Measurements from ENCODE around the gene HCN4.

GRCh38 chr15:73328981-73329380 is 39.8 kb downstream of the HCN4 start:
- TF ChIP-seq POLR2AphosphoS5 (IDR thresholded peaks at IDR 0.05; ENCODE audit: borderline replicate concordance, low read depth, low read length) (no peak), EZH2 (IDR thresholded peaks at IDR 0.05) (no peak), FOXP2 (optimal IDR thresholded peaks at IDR 0.05; ENCODE audit: control extremely low read depth, extremely low read length, insufficient read depth) (no peak)
